ENCODE measurements around the gene RPP40.
A peak's percentile ranks its signal among the peaks of the same experiment; 100 is the strongest.
"Not testable (repeated sequence)": the region's sequence is repeated elsewhere in the genome, so short reads cannot be mapped to it uniquely, and the experiment has no call there.

Gene RPP40, protein sequence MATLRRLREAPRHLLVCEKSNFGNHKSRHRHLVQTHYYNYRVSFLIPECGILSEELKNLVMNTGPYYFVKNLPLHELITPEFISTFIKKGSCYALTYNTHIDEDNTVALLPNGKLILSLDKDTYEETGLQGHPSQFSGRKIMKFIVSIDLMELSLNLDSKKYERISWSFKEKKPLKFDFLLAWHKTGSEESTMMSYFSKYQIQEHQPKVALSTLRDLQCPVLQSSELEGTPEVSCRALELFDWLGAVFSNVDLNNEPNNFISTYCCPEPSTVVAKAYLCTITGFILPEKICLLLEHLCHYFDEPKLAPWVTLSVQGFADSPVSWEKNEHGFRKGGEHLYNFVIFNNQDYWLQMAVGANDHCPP

DNA sequence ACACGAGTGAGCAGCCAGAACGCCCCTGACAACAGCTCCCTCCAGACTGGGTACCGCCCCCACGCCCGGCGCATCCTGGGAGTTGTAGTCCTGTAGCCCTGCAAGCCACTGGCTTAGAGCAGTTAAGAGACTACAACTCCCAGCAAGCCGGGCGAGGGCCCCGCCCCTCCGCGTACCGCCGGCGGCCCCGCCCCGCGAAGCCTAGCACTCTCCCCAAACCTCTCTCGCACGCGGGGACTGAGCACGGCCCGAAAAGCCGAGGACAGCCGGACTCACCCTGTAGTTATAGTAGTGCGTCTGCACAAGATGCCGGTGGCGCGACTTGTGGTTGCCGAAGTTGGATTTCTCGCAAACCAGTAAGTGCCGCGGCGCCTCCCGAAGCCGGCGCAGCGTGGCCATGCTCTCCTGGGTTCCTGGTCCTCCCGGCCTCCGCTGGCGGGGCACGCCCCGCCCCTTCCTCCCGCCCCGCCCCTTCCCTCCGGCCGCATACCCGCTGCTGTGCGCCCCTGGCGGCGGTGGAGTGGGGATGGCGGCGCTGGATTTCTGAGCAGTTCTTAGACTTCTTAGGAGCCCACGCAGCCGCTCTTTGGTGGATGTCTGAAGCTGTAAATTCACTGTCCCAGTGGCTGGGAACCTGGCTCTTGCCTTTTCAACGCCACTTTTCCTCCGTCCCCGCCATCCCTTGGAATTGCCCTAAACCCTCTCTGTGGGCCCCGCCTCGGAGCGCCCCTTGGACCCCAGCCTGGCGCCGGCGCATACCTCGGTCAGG is at the start of gene RPP40:
RPP40 (minus strand) TSS at position 434 of the 769 bp plus-strand sequence; CDS start at position 399, 35 bp downstream.
- DNase-seq (ENCODE audit: extremely low read depth in 1 of 2, low read depth in 1 of 2), result peak; percentile 95 to 99

DNA sequence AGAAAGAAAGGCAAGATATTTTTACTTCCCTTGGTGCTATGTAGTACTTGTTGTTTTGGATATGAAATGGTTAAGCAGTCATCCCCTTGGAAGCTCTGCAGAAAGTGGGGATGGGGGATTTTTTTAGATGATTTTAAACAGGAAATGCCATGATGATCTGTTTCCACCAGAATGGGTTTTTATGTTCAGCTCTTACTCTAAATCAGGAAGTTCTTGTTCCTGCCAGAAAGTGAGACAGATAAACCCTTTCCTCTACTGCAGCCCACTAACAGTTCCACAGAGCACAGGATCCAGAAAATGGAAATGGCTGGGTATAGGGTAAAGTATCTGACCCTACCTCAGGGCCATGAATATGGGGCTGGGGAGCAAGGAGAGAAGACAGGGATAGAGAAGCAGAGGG is 49.2 kb upstream of the RPP40 start:
- no peak for DNase-seq (ENCODE audit: extremely low read depth in 1 of 2, low read depth in 1 of 2)

DNA sequence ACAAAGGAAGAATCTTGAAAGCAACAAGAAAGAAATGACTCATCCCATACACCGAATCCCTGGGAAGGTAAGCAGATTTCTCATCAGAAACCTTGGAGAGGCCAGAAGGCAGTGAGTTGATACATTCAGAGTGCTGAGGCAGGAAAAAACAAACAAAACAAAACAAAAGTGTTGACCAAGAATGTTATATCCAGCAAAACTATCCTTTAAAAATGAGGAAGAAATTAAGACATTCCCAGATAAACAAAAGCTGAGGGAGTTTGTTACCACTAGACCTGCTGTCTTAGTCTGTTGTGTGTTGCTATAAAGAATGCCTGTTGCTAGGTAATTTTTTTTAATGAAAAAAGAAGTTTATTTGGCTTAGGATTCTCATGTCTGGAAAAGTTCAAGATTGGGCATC is 47.6 kb upstream of the RPP40 start:
- DNase-seq (ENCODE audit: extremely low read depth in 1 of 2, low read depth in 1 of 2), result no peak

DNA sequence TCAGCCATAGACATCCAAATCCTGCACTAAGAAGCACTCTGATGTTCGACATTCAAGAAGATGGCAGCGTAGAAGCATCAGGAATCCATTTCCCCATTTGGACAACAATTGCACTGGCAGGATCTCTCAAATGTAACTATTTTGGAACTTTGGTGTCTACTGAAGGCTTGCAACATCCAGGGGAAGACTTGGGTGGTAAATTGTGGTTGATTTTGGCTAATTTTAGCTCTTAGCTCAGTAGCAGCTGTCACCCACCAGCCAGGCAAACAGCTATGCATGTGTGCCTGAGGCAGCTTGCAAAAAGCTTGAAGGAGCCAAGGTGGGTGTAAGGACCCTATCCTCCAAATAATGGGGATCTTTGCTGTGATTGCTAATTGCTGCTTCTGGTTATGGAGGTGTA is 46.2 kb upstream of the RPP40 start:
- no peak for DNase-seq (ENCODE audit: extremely low read depth in 1 of 2, low read depth in 1 of 2)

DNA sequence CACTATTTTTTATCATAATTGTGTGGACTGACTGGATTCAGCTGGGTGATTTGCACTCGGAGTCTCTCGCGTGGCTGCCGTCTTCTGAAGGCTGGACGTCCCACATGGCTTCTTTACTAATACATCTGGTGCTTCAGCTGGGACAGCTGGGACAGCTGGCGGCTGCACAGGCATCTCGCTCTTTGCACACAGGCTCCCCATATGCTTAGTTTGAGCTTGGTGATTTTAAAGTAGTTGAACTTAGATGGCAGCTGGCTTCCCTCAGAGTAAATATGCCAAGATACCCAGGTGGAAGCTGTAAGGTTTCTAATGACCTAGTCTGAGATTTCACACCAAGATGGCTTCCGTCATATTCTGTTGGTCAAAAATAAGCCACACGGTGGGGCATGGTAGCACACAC is 42.6 kb upstream of the RPP40 start:
- DNase-seq (ENCODE audit: extremely low read depth in 1 of 2, low read depth in 1 of 2), result no peak

DNA sequence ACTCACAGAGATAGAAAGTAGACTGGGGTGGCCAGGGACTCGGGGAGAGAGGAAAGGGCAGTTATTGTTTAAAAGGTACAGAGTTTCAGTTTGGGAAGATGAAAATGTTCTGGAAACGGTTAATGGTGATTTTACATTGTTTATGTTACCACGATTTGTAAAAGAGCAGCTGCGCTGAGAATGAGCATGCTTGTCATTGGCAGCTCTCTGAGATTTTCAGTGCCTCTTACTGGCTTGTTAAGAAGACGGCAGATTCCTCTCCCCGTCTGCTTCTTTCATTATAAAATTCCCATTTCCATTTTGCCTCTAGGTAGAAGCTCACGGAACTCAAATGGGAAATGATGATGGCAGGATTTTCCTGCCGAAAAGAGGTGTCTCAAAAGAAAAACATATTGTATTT is 41.6 kb upstream of the RPP40 start:
- DNase-seq (ENCODE audit: extremely low read depth in 1 of 2, low read depth in 1 of 2), result no peak

DNA sequence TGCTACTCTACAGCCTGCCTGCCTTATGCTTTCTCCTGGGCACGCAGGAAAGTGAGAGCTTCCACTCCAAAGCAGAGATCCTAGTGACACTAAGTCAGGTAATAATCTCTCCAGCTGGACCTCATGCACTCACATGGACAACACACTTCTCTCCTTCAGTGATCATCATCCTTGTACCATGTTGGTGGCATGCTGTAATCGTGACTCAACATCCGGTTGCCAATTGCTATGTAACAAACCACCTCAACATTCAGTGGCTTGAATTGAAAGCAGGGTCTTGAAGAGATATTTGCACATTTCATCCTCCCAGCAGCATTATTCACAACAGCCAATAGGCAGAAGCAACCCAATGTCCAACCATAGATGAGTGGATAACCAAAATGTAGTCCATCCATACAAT is 41.0 kb upstream of the RPP40 start:
- DNase-seq (ENCODE audit: extremely low read depth in 1 of 2, low read depth in 1 of 2), result no peak

DNA sequence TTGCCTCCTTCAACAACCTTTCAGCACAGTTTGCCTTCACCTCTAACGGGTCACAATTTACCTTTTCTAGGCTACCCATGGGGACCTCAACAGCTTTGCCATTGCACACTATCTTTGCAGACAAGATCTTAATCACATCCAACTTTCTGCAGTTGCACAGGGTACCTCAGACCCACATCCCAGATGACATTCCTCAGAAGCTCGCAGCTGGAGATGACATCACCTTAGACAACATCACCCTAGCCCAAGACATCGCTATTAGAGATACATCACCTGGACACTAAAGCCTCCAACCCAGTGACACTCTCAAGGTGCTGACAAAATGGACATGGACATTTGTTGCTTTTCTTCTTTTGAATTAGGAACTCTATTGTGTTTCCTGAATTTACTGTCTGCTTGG is 38.6 kb upstream of the RPP40 start:
- DNase-seq (ENCODE audit: extremely low read depth in 1 of 2, low read depth in 1 of 2), result no peak

DNA sequence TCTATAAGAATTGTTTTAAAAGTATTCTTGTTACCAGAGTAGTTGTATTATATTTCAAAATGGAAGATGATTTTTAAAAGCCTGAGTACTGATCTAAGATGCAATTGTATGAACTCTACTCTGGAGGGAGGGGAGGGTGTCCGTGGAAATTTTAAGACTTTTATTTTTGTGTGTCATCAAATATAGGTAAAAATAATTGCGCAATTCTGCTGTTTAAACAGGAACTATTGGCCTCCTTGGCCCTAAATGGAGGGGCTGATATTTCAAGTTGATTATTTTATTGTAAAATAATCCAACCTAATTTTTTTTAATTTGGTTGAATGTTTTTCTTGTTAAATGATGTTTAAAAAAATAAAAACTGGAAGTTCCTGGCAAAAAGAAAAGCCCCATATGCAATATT is 38.1 kb upstream of the RPP40 start:
- DNase-seq (ENCODE audit: extremely low read depth in 1 of 2, low read depth in 1 of 2), result no peak

DNA sequence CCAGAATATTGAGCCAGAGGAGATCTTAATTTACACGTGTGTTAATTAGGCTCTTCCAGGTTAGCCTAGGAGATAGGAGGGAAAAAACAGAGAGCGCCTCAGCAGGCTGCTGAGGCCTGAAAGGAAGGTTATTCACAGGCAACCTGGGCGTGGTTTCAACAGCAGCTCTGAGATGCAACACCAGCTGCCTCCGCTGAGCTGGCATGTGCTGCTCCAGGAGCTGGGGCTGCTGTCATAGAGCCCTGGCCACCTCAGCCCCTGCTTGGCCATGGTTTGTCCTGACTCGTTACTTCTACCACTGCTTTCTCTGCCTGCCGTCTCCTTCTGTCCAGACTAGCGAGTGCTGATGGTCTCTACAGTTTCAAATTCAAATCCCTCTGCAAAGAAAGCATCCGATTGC is 32.4 kb upstream of the RPP40 start:
- DNase-seq (ENCODE audit: extremely low read depth in 1 of 2, low read depth in 1 of 2), result no peak

DNA sequence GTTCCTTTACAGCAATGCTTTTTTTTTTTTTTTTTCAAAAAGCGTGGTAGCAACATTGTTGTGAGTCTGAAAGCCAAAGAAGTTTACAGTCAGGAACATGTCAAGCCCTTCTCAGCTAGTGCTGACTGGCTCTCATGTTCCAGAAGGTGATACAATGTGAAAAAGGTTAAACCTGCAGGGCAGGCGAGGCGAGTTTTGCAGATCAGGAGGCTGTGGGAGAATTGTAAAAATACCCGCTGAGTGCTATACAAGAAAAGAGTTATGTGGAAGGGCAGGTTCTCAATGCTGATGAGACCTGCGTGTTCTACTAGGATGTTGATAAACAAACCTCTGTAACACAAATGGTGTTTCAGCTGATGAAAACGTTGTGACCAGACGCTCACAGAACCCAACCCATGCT is 30.9 kb upstream of the RPP40 start:
- no peak for DNase-seq (ENCODE audit: extremely low read depth in 1 of 2, low read depth in 1 of 2)

DNA sequence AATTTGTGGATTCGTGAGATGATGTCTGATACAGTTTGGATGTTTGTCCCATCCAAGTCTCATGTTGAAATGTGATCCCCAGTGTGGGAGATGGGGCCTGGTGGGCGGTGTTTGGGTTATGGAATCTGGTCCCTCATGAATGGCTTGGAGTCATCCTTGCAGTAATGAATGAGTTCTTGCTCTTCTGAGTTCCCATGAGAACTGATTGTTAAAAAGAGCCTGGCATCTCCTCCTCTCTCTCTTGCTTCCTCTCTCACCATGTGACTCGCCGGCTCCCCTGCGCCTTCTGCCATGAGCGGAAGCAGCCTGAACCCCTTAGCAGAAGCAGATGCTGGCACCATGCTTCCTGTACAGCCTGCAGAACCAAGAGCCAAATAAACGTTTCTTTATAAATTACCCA is 30.5 kb upstream of the RPP40 start:
- no peak for DNase-seq (ENCODE audit: extremely low read depth in 1 of 2, low read depth in 1 of 2)

DNA sequence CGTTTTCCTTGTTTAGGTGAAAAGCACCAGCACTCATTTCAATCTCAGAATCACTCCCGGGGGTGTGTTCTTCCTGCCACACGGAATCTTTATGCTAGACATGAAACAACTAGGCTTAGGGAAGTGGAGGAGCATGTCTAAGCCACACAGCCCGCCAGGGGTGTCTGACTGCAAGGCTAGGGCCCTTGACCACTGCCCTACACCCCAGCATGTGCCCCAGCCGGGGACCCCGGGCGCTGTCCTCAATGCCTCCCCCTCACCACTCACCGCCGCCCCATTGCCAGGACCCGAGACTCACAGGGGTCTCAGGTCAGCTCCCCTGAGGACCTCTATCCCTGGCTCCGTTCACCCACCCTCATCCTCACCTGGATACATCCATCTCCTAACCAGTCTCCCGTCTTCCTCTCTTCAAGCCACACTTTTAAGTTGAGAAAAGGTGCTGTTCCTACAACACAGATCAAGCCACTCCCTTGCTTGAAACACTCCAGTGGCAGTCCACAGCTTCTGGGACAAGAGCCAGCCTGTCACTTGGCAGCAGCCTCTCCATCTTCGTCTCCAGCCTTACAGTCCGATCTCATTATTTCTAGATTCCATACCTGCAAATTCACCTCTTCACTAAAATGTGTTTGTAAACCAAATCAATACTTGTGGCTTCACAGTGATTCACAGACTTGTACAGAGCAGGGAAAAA is 29.5 kb upstream of the RPP40 start:
- DNase-seq (ENCODE audit: extremely low read depth in 1 of 2, low read depth in 1 of 2), result not testable (repeated sequence)

DNA sequence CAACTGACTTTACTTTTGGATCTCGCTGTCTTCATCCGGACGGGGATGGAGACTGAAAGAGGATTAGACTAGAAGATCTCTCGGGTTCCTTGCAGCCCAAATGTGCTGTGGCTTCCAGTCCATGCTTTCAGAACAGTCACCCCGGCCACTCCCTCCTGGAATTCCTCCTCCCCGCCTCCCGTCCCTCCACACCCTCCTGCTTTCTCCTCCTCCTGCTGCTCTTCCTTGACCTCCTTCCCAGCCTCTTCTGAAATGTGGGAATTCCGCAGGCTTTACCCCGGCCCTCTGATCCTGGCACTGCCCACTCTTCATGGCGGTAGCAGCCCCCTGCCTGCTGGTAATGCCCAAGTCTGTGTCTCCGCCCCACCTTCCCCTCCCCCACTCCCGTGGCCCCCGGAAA is 28.9 kb upstream of the RPP40 start:
- not testable (repeated sequence) for DNase-seq (ENCODE audit: extremely low read depth in 1 of 2, low read depth in 1 of 2)

DNA sequence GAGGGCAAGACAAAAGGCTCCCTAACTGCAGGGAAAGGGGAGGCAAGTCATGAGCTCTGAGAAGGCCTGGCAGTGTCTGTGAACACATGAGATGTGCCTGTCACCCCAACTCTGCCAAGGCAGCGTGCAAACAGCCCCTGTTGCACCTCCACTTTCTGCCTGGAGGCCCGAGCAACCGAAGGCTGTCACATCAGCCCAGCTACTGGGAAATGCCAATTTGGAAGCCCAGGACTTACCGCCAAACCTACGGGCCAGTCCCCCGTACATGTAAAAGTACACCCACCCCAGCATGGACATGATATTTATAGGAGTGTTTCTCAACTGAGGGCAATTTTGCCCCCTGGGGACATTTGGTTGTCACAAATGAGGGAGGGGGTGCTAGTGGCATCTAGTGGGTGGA is 27.3 kb upstream of the RPP40 start:
- no peak for DNase-seq (ENCODE audit: extremely low read depth in 1 of 2, low read depth in 1 of 2)

DNA sequence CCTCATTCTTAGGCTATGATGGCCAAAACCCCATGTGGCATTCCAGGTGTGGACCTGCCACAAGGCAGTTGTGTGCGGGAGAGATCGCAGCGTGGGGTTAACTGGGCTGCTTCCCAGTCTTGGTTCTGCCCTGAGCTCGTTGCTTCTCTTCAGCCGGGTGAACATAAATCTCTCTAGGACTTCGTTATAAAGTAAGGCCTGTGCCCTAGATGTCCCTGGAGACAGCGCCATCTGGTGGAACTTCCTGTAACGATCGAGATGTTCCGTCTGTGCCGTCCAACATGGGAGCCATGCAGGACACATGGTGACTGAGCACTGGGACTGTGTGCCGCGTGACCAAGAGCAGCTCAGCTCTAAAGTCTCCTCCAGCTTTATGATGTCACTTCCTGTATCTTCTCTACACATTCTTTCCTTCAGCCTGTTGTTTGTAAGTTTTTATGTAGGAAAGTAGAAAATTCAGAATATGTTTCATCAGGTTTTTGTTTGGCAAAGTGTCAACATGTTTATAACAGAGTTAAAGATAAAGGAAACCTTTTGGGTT is 26.8 kb upstream of the RPP40 start:
- peak; percentile 60 to 79 for DNase-seq (ENCODE audit: extremely low read depth in 1 of 2, low read depth in 1 of 2)

DNA sequence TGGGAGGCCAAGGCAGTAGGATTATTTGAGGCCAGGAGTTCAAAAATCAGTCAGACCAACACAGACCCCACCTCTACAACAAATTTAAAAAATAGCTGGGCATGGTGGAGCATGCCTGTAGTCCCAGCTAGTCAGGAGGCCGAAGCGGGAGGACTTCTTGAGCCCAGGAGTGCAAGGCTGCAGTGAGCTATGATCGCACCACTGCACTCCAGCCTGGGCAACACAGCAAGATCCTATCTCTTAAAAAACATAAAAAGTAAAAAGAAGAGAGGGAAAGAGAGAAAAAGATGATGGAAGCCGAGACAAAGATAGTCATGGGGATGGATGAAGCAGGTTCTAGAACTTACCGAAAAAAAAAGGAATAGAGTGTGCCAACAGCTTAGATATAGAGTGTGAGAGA is 25.8 kb upstream of the RPP40 start:
- DNase-seq (ENCODE audit: extremely low read depth in 1 of 2, low read depth in 1 of 2), result no peak

DNA sequence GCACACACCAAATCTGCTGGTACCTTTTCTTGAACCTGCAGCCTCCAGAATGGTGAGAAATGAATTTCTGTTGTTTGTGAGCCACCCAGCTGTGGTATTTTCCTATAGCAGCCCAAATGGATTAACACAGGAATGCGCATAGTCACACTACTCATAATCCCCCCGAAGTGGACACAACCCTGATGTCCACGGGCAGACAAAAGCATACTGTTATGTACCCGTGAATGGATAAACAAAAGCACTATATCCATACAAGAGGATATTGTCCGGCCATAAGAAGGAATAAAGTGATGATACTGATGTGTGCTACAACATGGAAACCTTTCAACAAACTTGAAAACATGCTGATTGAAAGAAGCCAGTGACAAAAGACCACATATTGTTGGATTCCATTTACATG is 25.1 kb upstream of the RPP40 start:
- DNase-seq (ENCODE audit: extremely low read depth in 1 of 2, low read depth in 1 of 2), result no peak

DNA sequence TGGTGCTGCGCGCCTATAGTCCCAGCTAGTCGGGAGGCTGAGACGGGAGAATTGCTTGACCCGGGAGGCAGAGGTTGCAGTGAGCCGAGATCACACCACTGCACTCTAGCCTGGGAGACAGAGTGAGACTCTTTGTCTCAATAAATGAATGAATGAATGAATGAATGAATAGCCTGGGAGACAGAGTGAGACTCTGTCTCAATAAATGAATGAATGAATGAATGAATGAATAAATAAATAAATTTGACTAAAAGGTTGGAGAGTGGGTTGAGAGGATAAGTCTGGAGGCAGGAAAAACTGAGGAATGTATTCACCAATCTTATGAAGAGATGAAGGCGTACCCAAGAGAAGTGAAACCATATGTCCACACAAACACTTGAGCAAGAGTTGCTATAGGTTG is 24.5 kb upstream of the RPP40 start:
- no peak for DNase-seq (ENCODE audit: extremely low read depth in 1 of 2, low read depth in 1 of 2)

DNA sequence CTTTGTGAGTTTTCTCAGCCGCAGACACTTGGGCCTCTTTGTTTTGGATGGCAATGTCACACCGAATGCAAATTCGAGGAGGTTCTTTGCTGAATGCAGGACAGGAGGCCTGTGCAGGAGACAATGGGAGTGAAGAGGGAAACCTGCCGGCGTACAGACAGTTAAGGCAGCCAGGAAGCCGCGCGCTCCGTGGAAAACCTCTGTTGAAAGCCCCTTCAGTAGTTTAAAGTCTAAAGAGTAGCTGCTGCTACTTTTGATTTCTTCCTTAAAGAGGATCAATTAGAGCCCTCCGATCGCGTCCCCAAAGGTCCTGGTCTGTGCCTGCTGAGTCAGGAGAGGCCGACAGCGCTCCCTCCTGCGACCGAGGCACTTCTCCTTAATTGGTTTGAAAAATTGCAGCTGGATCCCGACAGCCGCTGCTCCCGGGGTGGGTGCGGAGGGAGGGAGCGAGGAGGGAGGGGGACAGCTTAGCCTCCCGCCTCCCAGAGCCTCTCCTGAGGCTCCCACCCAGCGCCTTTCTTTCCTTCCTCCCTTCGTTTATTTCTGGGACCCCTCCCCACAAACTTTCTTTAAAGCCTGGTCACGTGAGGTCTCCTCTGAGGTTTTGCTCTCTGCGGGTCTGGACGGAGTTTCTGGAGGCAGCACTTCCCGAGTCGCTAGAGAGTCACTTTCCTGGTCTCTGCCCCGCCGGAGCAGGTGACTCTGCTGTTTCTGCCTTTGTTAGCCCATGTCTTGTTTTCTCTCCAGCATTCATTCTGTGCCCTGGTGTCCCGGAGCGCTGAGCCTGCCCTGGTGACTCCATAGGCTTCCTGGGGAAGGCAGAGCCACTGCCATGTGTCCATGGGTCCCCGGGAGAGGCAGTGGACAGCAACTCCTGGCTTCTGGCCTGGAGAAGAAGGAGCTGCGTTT is 22.3 kb upstream of the RPP40 start:
- DNase-seq (ENCODE audit: extremely low read depth in 1 of 2, low read depth in 1 of 2), result no peak

DNA sequence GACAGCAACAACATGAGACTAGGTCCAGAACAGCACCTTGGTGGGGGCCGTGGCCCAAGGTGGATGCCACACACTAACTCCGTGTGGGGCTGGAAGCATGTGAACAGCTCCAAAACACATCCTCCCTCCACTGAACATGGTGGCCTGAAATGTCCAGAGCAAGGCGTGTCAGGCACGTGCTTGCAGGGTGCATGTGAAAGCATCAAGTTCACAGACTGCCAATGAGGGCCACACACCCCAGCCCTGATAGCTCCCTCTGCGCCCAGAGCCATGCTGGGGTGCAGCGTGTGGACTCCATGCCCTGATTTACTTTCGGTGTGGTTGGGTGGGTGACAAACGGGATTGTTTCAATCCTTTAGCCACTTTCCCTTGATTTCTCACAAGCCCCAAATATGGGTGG is 20.1 kb upstream of the RPP40 start:
- DNase-seq (ENCODE audit: extremely low read depth in 1 of 2, low read depth in 1 of 2), result no peak

All from stimulated activated CD8-positive, alpha-beta memory T cell treated with anti-CD3 and anti-CD28 coated beads, Interleukin-7, amount 100 ng/mL, for 48 hours (primary cell).